ENCODE results near the gene TBC1D24.
"Not testable (repeated sequence)": the region's sequence is repeated elsewhere in the genome, so short reads cannot be mapped to it uniquely, and the experiment has no call there.

Gene TBC1D24

DNA sequence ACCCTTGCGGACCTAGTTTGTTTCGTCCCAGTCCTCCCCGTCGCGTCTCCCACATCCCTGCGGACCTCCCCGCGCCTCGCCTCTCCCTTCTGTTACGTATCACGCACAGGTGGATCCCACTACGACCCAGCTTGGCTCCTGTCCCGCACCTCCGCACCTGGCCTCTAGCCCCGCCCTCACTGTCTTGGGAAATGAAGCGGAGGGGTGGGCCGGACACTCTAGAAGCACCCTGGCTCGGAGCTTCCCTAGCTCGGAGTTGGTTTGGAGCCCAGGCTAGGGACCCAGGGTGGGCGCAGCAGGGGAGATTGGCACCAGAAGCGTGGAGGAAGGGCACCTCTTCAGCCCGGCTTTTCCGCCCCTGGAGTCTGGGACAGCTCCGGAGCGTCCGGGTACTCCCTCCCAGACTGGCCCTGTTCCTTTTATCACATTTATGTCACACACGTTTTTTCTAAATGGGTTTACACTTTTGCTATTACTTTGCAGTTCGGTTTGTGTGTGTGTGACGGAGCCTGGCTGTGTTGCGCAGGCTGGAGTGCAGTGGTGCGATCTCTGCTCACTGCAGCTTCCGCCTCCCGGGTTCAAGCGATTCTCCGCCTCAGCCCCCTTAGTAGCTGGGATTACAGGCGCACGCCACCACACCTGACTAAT lies 57.7 kb downstream of the TBC1D24 start:
- no peak for DNase-seq (ENCODE audit: low spot score)

DNA sequence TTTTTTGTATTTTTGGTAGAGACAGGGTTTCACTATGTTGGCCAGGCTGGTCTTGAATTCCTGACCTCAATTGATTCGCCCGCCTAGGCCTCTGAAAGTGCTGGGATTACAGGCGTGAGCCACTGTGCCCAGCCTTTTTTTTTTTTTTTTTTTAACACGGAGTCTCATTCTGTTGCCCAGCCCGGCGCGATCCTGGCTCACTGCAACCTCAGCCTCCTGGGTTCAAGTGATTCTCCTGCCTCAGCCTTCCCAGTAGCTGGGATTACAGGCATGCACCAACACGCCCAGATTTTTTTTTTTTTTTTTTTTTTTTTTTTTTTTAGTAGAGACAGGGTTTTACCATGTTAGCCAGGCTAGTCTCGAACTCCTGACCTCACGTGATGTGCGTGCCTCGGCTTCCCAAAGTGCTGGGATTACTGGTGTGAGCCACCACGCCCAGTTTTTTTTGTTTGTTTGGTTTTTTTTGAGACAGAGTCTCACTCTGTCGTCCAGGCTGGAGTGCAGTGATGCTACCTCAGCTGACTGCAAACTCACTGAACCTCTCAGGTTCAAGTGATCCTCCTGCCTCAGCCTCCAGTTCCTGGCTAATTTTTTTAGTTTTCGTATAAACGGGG lies 58.3 kb downstream of the TBC1D24 start:
- DNase-seq (ENCODE audit: low spot score) = not testable (repeated sequence)

DNA sequence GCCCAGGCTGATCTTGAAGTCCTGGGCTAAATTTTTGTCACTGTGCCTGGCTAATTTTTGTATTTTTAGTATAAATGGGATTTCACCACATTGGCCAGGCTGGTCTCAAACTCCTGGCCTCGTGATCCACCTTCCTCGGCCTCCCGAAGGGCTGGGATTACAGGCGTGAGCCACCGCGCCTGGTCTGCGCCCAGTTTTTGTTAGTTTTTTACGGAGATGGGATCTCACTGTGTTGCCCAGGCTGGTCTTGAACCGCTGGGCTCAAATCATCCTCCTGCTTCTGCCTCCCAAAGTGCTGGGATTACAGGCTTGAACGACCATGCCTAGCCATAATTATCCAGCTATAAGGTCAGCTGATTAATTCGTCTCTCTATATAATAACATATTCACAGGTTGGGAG lies 59.0 kb downstream of the TBC1D24 start:
- DNase-seq (ENCODE audit: low spot score) = no peak

DNA sequence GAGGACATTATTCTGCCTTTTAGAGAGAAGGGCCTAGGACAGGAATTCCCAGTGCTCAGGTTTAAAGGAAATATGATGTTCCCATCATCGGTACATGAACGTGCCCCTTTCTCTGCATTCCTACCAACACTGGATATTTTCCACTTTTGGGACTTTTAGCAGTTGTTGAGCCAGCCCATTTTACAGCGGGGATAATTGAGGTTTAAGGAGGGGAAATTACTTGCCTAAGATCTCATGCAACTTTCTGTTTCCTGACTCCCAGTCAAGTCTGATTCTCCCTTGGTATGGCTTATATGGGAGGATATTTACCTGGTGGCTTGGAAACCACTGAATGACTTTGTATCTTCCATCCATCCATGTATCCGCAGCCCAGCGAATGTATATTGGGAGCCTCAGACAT lies 59.4 kb downstream of the TBC1D24 start:
- DNase-seq (ENCODE audit: low spot score) = not testable (repeated sequence)

DNA sequence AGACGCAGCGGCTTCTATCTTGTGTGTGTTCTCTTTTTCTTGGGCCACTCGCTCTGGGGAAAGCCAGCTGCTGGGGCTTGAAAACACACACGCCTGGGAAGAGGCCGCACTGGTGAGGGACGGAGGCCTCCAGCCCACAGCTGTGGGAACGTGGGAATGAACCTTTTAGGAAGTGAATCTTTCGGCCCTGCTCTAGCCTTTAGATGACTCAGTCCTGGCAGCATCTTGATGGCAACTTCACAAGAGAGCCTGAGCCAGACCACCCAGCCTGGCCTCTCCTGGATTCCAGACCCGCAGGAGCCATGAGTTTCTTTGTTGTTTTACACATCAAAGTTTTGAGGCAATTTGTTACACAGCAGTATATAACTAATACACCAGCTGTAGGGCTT lies 60.7 kb downstream of the TBC1D24 start:
- DNase-seq (ENCODE audit: low spot score) = no peak

DNA sequence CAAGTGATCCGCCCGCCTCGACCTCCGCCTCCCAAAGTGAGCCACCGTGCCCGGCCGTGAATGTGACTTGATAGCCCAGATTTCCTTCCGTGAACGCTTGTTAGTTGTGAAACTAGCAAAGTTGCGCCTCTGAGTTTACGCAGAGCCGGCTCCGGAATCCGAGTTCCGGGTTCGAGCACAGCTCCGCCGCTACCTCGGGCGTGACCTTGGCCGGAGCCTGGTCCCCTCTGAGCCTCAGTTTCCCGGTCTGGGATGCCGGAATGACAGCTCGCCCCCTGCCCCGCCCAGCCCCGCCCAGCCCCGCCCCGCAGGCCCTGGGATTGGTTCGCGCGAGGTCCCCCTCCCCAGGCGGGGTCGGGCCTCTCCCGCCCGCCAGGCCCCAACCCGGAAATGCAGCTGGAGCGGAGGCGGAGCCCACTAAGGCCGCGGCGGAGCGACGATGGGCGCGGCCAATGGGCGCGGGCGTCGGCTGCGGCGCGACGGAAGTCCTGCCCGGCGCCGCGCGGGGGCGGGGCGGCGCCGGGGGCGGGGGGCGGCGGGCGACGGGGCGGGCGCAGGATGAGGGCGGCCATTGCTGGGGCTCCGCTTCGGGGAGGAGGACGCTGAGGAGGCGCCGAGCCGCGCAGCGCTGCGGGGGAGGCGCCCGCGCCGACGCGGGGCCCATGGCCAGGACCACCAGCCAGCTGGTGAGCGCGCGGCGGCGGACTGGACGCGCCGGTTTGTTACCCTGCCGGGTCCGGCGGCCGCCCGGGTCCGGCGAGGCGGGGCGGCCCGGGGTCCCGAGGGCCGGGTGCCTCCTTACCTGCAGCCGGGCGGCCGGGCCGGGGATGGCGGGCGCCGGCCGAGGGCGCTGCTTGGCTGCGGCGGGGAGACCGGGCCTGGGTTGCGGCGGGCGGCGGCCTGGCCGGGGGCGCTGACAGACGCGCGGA lies 62.8 kb downstream of the TBC1D24 start, which contains the start of gene PDPK1:
Gene PDPK1 (plus strand): TSS at position 571 of the 929 bp plus-strand sequence. CDS start 92 bp downstream, at position 663.
- peak; percentile 96 for DNase-seq (ENCODE audit: low spot score)

DNA sequence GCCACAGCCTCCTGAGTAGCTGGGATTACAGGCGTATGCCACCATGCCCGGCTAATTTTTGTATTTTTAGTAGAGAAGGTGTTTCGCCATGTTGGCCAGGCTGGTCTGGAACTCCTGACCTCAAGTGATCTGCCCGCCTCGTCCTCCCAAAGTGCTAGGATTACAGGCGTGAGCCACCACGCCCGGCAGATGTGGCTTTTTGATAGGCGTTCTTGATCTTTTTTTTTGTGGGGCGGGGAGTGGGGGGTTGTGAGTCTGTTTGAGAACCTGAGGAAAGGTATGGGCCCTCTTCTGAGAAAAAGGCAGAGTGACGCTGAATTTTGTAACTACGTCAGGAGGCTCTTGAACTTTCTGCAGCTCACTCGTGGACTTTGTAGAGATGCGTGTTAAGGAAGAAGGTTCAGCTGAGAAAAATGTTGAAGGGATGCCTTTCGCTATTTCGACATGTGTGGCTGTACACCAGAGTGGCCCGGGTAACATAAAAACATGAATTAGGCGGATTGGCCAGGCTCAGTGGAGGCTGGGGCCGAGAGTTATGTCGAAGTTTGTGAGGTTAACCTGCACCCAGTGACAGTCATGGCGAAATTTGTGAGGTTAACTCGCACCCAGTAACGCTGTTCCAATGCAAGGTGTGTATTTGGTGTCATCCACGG lies 64.4 kb downstream of the TBC1D24 start:
- not testable (repeated sequence) for DNase-seq (ENCODE audit: low spot score)

DNA sequence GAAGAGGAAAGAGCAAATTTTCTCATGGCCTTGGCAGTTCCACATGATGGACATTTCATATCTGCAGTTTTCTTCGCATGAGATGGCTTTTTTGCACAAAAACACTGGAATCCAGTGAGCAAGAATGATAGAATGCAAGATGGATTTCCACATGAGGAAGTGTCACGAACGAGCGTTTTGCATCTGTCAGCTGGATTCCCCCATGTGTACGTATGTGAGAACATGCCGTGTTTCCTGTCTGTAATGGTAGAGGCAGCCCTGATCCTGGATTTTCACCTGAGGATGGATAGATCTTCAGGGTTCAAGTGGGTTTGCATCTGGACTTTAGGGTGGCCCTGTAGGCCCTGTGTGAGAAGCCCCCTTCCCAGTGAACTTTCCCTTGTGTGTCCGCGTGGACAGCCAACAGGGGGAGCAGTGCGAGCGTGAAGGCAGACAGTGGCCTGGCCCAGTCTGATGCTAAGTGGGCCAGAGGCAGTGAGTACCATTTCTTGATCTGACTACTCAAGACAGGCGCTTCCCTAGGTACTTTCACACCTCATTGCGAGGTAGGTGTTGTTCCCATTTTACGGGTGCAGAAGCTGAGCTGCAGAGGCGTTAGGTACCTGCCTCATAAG lies 65.0 kb downstream of the TBC1D24 start:
- DNase-seq (ENCODE audit: low spot score) = not testable (repeated sequence)

DNA sequence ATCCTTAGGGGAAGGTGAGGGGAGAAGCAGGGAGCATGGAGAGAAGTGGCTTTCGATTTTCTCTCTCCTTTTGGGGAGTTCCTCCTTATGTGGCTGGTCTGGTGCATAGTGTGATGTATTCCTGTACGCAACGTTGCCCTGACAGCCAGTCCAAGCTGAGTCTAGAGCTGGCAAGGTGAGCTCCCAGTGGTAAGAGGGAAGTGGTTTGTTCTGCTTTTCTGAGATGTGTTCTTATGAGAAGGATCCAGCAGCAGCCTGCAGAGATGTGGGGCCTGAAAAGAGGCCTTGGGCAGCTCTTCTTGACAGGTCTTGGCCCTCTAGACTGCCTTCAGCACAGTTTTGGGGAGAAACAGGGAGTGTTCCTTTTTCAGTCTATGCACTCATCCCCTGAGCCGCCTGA lies 66.0 kb downstream of the TBC1D24 start:
- DNase-seq (ENCODE audit: low spot score) = not testable (repeated sequence)

DNA sequence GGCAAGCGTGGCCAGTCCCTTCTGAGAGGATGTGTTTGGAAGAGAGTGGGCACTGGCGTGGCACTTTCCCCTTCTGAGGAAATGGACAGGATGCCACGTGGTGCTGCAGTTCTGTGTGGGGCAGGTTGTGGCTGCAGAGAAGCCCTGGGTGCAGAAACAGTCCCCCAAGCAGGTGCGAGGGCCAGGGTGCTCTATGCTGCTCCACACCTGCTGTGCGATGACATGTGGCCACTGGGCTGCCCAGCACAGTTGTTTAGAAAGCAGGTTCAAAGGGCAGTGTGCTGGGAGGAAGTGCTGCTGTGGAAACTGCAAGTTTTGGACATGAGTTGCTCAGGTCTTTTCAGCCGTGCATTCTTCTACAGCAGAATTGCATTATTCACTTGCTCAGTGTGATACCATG lies 66.5 kb downstream of the TBC1D24 start:
- not testable (repeated sequence) for DNase-seq (ENCODE audit: low spot score)

DNA sequence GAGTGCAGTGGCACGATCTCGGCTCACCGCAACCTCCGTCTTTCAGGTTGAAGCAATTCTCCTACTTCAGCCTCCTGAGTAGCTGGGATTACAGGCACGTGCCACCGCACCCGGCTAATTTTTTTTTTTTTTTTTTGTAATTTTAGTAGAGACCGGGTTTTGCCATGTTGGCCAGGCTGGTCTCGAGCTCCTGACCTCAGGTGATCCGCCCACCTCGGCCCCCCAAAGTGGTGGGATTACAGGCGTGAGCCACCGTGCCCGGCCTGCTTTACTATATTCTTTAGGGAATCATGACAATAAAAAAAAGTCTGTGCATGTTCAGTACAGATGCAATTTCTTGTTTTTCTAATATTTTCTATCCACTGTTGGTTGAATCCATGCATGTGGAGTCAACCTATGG lies 68.8 kb downstream of the TBC1D24 start:
- not testable (repeated sequence) for DNase-seq (ENCODE audit: low spot score)

DNA sequence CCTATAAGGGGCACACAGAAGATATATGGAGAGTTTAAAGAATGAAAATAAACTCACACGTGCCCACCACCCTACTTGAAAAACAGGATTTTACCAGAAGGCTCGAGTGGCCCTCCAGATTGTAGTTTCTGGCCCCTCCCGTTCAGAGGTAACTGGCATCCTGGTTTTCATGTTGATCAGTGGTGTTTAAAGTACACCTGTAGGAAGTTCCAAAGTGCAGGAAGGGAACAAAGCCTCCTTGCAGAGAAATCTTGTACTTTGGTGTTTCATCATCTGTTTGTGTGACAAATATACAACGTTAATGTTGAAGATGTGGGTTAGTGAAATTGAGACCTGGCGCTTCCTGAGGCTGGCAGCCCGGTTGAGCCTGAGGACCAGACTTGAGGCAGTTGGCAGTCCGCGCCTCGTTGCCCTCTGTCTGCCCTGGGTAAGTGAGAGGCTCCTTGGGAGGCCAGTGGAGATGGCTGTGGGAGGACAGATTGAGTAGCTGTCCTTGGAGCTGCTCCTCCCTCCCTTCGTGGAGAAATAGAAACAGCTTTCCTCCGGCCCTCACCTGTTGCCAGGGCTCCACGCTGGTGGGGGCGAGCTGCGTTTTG lies 75.5 kb downstream of the TBC1D24 start:
- DNase-seq (ENCODE audit: low spot score) = not testable (repeated sequence)

DNA sequence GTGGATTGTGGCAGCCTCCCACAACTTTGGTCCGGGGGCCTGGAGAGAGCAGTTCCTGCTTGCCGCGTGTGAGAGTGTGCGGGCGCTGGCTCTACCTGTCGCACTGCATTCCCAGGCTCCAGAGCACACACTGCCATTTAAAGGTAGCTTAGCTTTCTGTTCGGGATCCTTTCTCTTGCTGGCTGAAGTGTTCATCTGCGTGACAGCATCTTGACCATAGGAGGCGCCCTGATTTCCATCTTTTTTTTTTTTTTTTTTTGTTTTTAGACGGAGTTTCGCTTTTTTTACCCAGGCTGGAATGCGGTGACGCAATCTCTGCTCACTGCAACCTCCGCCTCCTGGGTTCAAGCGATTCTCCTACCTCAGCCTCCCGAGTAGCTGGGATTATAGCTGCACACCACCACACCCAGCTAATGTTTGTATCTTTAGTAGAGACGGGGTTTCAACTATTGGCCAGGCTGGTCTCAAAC lies 76.5 kb downstream of the TBC1D24 start:
- not testable (repeated sequence) for DNase-seq (ENCODE audit: low spot score)

DNA sequence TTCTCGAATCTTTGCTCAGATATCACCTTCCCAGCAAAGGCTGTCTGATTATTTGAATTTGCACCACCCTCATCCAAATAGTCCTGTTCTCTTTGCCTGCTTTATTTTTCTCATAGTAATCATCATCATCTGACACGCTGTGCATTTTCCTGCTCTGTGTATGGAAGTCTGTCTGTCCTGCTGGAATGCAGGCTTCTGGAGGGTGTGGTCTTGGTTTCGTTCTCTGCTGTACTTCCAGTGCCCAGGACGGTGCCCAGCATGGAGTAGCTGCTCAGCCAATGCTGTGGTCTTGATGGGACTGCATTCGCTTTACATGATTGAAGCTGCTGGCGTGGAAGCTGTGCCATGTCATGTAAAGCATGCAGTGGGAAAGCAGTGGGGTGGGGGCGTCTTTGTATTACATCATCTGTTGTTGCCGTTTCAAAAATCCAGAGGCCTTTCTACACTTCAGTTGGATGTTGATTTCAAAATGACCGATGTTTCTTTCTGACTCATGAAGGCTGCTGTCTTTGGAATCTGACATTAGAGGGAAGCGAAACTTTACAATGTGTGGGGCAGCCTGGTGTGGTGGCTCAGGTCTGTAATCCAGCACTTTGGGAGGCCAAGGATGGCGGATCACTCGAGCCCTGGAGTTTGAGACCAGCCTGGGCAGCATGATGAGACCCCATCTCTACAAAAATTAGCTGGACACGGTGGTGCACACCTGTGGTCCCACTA lies 79.9 kb downstream of the TBC1D24 start:
- DNase-seq (ENCODE audit: low spot score) = not testable (repeated sequence)

Measured in globus pallidus (tissue), 1 donor.